Measurements from ENCODE around the gene PPIE. TPM values are rescaled to one million over a fixed set of nuclear protein-coding genes. Genes with fewer than 3 reads are reported as not detected.

PPIE gene
- total and polyA plus RNA-seq, 2 experiments from 2014 or later, result 27.8 to 51.9 TPM

GRCh38 chr1:39696448-39696847 is 42.2 kb upstream of the PPIE start:
- H3K9me2 ChIP-seq (ENCODE audit: insufficient read depth), result no peaks in the 10 kb centered on the region
- H3K4me3 Mint-ChIP-seq, result no peak overlapping the region
- peaks cover 98% of the 10 kb centered on the region for H3K27me3 ChIP-seq (ENCODE audit: insufficient read depth)
- H3K4me1 ChIP-seq (ENCODE audit: insufficient read depth), result peaks cover 14% of the 10 kb centered on the region
- peaks cover 95% of the 10 kb centered on the region for H3K27me3 Mint-ChIP-seq (ENCODE audit: insufficient read depth, low read depth, poor library complexity)
- no peak overlapping the region for H3K27ac ChIP-seq (ENCODE audit: low read depth)
- no peak overlapping the region for H3K4me3 ChIP-seq
- no peak overlapping the region for H3K4me2 ChIP-seq
- no peaks in the 10 kb centered on the region for H3K36me3 ChIP-seq (ENCODE audit: insufficient read depth)
- H3K27ac Mint-ChIP-seq, result no peak overlapping the region
- H3K79me2 ChIP-seq (replicated peaks; ENCODE audit: insufficient read depth), result no peaks in the 10 kb centered on the region
- no peaks in the 10 kb centered on the region for H3F3A ChIP-seq (replicated peaks; ENCODE audit: low read depth)
- no peak for TF ChIP-seq CTCF (conservative IDR thresholded peaks at IDR 0.05; ENCODE audit: low read depth in 2 of 2)
- no peak for TF ChIP-seq ZNF462 (CRISPR knock-in tag; IDR thresholded peaks at IDR 0.05)
- TF ChIP-seq NANOG (IDR thresholded peaks at IDR 0.05; ENCODE audit: borderline replicate concordance), result no peak
- no peak for TF ChIP-seq ZNF331 (CRISPR knock-in tag; IDR thresholded peaks at IDR 0.05; ENCODE audit: low read depth)
- no peak for TF ChIP-seq EZH2phosphoT487 (IDR thresholded peaks at IDR 0.05; ENCODE audit: unreplicated experiment)
- no peak for DNase-seq (ENCODE audit: low spot score)
- ATAC-seq, result no peak
- peaks cover 27% of the 10 kb centered on the region for H3K4me1 Mint-ChIP-seq
- no peaks in the 10 kb centered on the region for H4K20me1 ChIP-seq (replicated peaks; ENCODE audit: insufficient read depth)
- no peaks in the 10 kb centered on the region; the same call in 2 of the 3 replicates for H3K36me3 Mint-ChIP-seq (ENCODE audit: low read depth)
- no peak overlapping the region for H2AFZ ChIP-seq
- peaks cover 7% of the 10 kb centered on the region; the same call in 2 of the 3 replicates for H3K9me3 Mint-ChIP-seq
